Measurements from ENCODE around the gene SMTNL1. TPM values are rescaled to one million over a fixed set of nuclear protein-coding genes. Genes with fewer than 3 reads are reported as not detected.

The SMTNL1 gene
- total and polyA plus RNA-seq, 9 of the 15 experiments (the other 6 are each of a cell fraction or from before 2014, with no cell fraction given), result not detected

DNA sequence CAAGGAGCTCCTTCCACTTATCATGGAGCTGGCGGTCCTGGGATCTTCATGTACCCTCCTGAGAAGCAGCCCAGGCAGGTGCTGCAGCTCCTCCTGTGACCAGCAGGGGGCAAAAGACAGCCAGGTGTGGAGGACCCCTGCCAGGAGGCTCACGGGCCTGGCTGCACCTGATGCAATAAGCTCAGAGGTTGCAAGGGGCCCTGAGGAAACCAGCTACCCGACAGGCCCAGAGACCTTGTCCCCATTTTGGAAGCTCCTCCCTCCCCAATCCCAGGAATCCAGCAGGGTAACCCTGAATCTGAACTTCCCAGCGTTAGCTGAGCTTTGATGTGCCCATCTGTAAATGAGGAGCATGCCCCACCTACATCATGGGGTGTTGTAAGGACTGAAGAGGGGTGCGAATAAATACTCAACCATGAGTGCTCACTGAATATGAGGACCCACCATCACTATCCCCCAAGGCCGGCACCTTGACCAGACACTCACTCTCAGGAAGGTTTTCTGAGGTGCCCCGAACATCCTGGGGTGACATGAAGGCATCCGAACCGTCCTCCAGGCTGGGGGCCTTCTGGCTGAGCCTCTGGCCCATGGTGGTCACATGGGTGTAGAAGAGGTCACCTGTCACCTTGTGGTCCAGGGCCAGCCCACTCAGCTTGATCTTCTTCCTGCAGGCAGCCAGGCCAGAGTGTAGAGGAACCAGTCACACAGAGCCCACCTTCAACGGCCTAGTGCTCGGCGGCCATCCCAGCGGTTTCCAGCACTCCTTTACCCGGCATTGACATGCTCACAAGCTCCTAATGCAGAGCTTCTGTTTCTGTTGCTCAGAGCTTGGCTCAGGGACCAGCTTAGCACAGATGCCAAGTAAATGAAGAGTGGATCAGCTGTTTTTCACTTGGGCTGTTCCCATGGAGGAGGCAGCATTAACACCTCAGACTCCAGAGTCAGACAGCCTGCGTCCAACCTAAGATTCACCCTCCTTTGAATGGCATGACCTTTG is 43.6 kb upstream of the SMTNL1 start (continued):
- TF ChIP-seq, protein P1, sequence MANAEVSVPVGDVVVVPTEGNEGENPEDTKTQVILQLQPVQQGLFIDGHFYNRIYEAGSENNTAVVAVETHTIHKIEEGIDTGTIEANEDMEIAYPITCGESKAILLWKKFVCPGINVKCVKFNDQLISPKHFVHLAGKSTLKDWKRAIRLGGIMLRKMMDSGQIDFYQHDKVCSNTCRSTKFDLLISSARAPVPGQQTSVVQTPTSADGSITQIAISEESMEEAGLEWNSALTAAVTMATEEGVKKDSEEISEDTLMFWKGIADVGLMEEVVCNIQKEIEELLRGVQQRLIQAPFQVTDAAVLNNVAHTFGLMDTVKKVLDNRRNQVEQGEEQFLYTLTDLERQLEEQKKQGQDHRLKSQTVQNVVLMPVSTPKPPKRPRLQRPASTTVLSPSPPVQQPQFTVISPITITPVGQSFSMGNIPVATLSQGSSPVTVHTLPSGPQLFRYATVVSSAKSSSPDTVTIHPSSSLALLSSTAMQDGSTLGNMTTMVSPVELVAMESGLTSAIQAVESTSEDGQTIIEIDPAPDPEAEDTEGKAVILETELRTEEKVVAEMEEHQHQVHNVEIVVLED (CRISPR knock-in tag; IDR thresholded peaks at IDR 0.05), result no peak; the same call in 1 of the 2 replicates
- TF ChIP-seq HNRNPK (IDR thresholded peaks at IDR 0.05; ENCODE audit: low read depth, low read length, poor library complexity, severe bottlenecking), result no peak
- TF ChIP-seq FOXJ2 (tag; IDR thresholded peaks at IDR 0.05), result no peak
- no peak for TF ChIP-seq IRF2 (CRISPR knock-in tag; IDR thresholded peaks at IDR 0.05)
- TF ChIP-seq TAF1 (IDR thresholded peaks at IDR 0.05; ENCODE audit: control insufficient read depth, extremely low read depth, insufficient read depth, low read length, severe bottlenecking), result no peak
- TF ChIP-seq, protein P2, sequence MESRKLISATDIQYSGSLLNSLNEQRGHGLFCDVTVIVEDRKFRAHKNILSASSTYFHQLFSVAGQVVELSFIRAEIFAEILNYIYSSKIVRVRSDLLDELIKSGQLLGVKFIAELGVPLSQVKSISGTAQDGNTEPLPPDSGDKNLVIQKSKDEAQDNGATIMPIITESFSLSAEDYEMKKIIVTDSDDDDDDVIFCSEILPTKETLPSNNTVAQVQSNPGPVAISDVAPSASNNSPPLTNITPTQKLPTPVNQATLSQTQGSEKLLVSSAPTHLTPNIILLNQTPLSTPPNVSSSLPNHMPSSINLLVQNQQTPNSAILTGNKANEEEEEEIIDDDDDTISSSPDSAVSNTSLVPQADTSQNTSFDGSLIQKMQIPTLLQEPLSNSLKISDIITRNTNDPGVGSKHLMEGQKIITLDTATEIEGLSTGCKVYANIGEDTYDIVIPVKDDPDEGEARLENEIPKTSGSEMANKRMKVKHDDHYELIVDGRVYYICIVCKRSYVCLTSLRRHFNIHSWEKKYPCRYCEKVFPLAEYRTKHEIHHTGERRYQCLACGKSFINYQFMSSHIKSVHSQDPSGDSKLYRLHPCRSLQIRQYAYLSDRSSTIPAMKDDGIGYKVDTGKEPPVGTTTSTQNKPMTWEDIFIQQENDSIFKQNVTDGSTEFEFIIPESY (CRISPR knock-in tag; IDR thresholded peaks at IDR 0.05), result no peak
- no peak for TF ChIP-seq ATF1 (CRISPR knock-in tag; IDR thresholded peaks at IDR 0.05)
- peak; percentile 30; the same call in 1 of the 2 replicates for TF ChIP-seq ATF1 (tag; IDR thresholded peaks at IDR 0.05)
- TF ChIP-seq FOXK1 (CRISPR knock-in tag; IDR thresholded peaks at IDR 0.05; ENCODE audit: borderline replicate concordance), result no peak
- no peak for TF ChIP-seq ZBTB7A (IDR thresholded peaks at IDR 0.05; ENCODE audit: borderline replicate concordance, control insufficient read depth, low read depth, low read length)
- TF ChIP-seq ZNF143 (CRISPR knock-in tag; IDR thresholded peaks at IDR 0.05), result 0 out of 2 replicates have a peak, but pooled peaks have one; percentile 30
- TF ChIP-seq TOE1 (IDR thresholded peaks at IDR 0.05; ENCODE audit: borderline replicate concordance), result 0 out of 2 replicates have a peak, but pooled peaks have one; percentile 38
- TF ChIP-seq TOE1 (CRISPR knock-in tag; IDR thresholded peaks at IDR 0.05; ENCODE audit: borderline replicate concordance, low read depth), result no peak
- TF ChIP-seq, protein P3, sequence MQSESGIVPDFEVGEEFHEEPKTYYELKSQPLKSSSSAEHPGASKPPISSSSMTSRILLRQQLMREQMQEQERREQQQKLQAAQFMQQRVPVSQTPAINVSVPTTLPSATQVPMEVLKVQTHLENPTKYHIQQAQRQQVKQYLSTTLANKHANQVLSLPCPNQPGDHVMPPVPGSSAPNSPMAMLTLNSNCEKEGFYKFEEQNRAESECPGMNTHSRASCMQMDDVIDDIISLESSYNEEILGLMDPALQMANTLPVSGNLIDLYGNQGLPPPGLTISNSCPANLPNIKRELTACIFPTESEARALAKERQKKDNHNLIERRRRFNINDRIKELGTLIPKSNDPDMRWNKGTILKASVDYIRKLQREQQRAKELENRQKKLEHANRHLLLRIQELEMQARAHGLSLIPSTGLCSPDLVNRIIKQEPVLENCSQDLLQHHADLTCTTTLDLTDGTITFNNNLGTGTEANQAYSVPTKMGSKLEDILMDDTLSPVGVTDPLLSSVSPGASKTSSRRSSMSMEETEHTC (IDR thresholded peaks at IDR 0.05), result no peak
- TF ChIP-seq TEAD1 (CRISPR knock-in tag; IDR thresholded peaks at IDR 0.05), result 0 out of 4 replicates have a peak, but pooled peaks of 1 of the 2 experiments have one; percentile 15
- TF ChIP-seq NFRKB (IDR thresholded peaks at IDR 0.05; ENCODE audit: low read depth), result peak; percentile 82; the same call in 1 of the 2 replicates
- TF ChIP-seq GABPA (tag; conservative IDR thresholded peaks at IDR 0.05; ENCODE audit: low read depth), result peak; percentile 29; the same call in 1 of the 2 replicates
- no peak for TF ChIP-seq CBX8 (IDR thresholded peaks at IDR 0.05; ENCODE audit: borderline replicate concordance, extremely low read depth, low read depth, low read length, poor library complexity, severe bottlenecking)
- TF ChIP-seq, protein P4, sequence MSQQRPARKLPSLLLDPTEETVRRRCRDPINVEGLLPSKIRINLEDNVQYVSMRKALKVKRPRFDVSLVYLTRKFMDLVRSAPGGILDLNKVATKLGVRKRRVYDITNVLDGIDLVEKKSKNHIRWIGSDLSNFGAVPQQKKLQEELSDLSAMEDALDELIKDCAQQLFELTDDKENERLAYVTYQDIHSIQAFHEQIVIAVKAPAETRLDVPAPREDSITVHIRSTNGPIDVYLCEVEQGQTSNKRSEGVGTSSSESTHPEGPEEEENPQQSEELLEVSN (IDR thresholded peaks at IDR 0.05; ENCODE audit: borderline replicate concordance in 1 of 2, extremely low read depth in 1 of 2, insufficient read depth in 1 of 2, insufficient read length in 1 of 2, low read depth in 1 of 2, low read length in 1 of 2, poor library complexity in 1 of 2, severe bottlenecking in 1 of 2), result no peak

Measured in K562 (cell line).